Neural cell (in vitro differentiated cells): ENCODE data around the gene CCN5. TPM values are rescaled to one million over a fixed set of nuclear protein-coding genes. Genes with fewer than 3 reads are reported as not detected.

ENCODE experiments used
- H2AFZ ChIP-seq: fragments of 200-600, 300-800 bp; sonication (generic), shearing (Covaris generic); 2 replicates; pipeline ENCODE4 v1.6.0; 2014; ENCODE audit warnings: low read depth, mild to moderate bottlenecking, antibody characterized with exemption, low read length, moderate library complexity
- H3F3A ChIP-seq: fragments of 200-600 bp; shearing (Covaris generic); 2 replicates; pipeline ENCODE4 v1.6.1; 2016; ENCODE audit warnings: mild to moderate bottlenecking, moderate library complexity, mixed read lengths, antibody characterized with exemption, low read length; ENCODE audit not compliant: insufficient read depth, poor library complexity, severe bottlenecking
- H3K27ac ChIP-seq: fragments of 200-600, 300-800 bp; sonication (generic), shearing (Covaris generic); 2 replicates; pipeline ENCODE4 v1.5.1; 2014; ENCODE audit warnings: mild to moderate bottlenecking, low read length, moderate library complexity
- H3K27me3 ChIP-seq: fragments of 300-800, 200-600 bp; sonication (generic), shearing (Covaris generic); 2 replicates; pipeline ENCODE4 v1.6.0; 2014; ENCODE audit warnings: mild to moderate bottlenecking, low read depth, low read length, moderate library complexity; ENCODE audit not compliant: insufficient read depth
- H3K36me3 ChIP-seq: fragments of 300-800, 200-600 bp; sonication (generic), shearing (Covaris generic); 2 replicates; pipeline ENCODE4 v1.5.1; 2014; ENCODE audit warnings: mild to moderate bottlenecking, antibody characterized with exemption, low read length, moderate library complexity; ENCODE audit not compliant: insufficient read depth
- H3K4me2 ChIP-seq: fragments of 300-800, 200-600 bp; sonication (generic), shearing (Covaris generic); 2 replicates; pipeline ENCODE4 v1.6.0; 2014; ENCODE audit warnings: mild to moderate bottlenecking, low read length
- H3K4me3 ChIP-seq: fragments of 300-800, 200-600 bp; sonication (generic), shearing (Covaris generic); 2 replicates; pipeline ENCODE4 v1.5.1; 2014; ENCODE audit warnings: mild to moderate bottlenecking, low read length, moderate library complexity
- H3K79me2 ChIP-seq: fragments of 200-600 bp; shearing (Covaris generic); replicated peaks from 2 replicates; pipeline ENCODE4 v1.6.0; 2014; ENCODE audit warnings: mild to moderate bottlenecking, low read length, moderate library complexity; ENCODE audit not compliant: insufficient read depth
- H3K9ac ChIP-seq: fragments of 300-800, 200-600 bp; sonication (generic), shearing (Covaris generic); 2 replicates; pipeline ENCODE4 v1.6.1; 2016; ENCODE audit warnings: mild to moderate bottlenecking, low read length, mixed read lengths
- H3K9me2 ChIP-seq: fragments of 200-600 bp; shearing (Covaris generic); 2 replicates; pipeline ENCODE4 v1.6.1; 2016; ENCODE audit warnings: mild to moderate bottlenecking, low read length, mixed read lengths; ENCODE audit not compliant: insufficient read depth
- H3K9me3 ChIP-seq: fragments of 200-600, 300-800 bp; sonication (generic), shearing (Covaris generic); 2 replicates; pipeline ENCODE4 v1.6.1; 2016; ENCODE audit warnings: mild to moderate bottlenecking, mixed run types, low read length, moderate library complexity, mixed read lengths
- H4K20me1 ChIP-seq: fragments of 200-600 bp; shearing (Covaris generic); 2 replicates; pipeline ENCODE4 v1.6.1; 2016; ENCODE audit warnings: mild to moderate bottlenecking, mixed run types; ENCODE audit not compliant: insufficient read depth
- EP300 ChIP-seq: fragments of 450-650 bp; conservative IDR thresholded peaks from 2 replicates; pipeline ENCODE4 v1.6.1; 2014; ENCODE audit warnings: antibody characterized with exemption, mild to moderate bottlenecking, moderate library complexity; ENCODE audit not compliant: poor library complexity, severe bottlenecking
- EZH2 ChIP-seq: fragments of 200-600, 300-800 bp; shearing (Covaris generic), sonication (generic); IDR thresholded peaks from 2 replicates; pipeline ENCODE4 v1.6.1; 2014; ENCODE audit warnings: antibody characterized with exemption, low read length, borderline replicate concordance, mild to moderate bottlenecking; ENCODE audit not compliant: insufficient read depth, poor library complexity, severe bottlenecking
- MXI1 ChIP-seq: fragments of 450-650 bp; conservative IDR thresholded peaks from 2 replicates; pipeline ENCODE4 v1.6.1; 2014; ENCODE audit warnings: antibody characterized with exemption, mild to moderate bottlenecking; ENCODE audit not compliant: poor library complexity, severe bottlenecking
- POLR2AphosphoS5 ChIP-seq: IDR thresholded peaks from 2 replicates; pipeline ENCODE4 v1.6.1; 2012
- TAF1 ChIP-seq: IDR thresholded peaks from 2 replicates; pipeline ENCODE4 v1.6.1; 2012; ENCODE audit warnings: low read depth
- polyA plus RNA-seq: library from polyadenylated mRNA; depleted of rRNA; stranded (reverse); fragments of >200 nt; gene quantifications from 2 replicates; pipeline ENCODE4 v1.2.3, GENCODE V29; 2014
- TF ChIP-seq, protein P1 (sequence below): IDR thresholded peaks from 2 replicates; pipeline ENCODE4 v1.6.1; 2012; ENCODE audit warnings: borderline replicate concordance
- TF ChIP-seq, protein P2 (sequence below): fragments of 450-650 bp; IDR thresholded peaks from 2 replicates; pipeline ENCODE4 v1.5.1; 2014; ENCODE audit warnings: antibody characterized with exemption, mild to moderate bottlenecking, moderate library complexity; ENCODE audit not compliant: poor library complexity, severe bottlenecking

The CCN5 gene
- polyA plus RNA-seq, 1 donor from 2014 or later = not detected

DNA sequence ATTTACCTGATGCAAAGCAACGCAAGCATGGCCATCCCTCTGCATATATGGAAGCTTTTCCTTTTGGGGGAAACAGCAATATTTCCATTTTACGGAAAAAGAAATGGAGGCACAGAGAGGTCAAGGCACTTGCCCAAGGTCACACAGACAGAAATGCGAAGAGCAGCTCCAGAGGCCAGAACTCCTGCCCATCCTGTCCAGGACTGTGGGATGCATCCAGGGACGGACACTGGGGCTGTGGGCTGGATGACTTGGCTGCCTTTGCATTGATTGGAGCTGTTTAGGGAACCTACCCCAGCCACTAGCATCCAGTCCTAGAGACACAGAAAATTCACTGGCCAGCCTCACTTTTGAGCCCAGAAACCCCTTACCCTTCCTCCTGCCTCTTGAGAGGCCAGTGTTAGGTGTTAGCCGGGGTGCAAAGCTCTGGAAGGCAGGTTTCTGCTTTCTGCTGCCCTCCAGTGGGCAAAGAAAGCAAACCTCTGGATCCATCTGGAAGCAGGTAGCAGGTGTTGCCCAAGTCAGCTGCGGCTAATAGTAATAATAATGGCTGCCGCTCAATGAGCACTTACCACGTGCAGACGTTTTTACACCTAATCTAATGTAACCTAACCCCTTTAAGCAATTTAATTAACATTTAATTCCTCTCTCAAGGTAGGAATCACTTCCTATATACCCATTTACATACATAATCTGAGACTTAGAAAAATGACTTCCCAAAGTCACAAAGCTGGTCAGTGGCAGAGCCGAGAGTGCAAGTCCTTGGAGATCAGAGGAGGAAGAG lies 31.7 kb upstream of the CCN5 start (continued):
- TF ChIP-seq, protein P1, sequence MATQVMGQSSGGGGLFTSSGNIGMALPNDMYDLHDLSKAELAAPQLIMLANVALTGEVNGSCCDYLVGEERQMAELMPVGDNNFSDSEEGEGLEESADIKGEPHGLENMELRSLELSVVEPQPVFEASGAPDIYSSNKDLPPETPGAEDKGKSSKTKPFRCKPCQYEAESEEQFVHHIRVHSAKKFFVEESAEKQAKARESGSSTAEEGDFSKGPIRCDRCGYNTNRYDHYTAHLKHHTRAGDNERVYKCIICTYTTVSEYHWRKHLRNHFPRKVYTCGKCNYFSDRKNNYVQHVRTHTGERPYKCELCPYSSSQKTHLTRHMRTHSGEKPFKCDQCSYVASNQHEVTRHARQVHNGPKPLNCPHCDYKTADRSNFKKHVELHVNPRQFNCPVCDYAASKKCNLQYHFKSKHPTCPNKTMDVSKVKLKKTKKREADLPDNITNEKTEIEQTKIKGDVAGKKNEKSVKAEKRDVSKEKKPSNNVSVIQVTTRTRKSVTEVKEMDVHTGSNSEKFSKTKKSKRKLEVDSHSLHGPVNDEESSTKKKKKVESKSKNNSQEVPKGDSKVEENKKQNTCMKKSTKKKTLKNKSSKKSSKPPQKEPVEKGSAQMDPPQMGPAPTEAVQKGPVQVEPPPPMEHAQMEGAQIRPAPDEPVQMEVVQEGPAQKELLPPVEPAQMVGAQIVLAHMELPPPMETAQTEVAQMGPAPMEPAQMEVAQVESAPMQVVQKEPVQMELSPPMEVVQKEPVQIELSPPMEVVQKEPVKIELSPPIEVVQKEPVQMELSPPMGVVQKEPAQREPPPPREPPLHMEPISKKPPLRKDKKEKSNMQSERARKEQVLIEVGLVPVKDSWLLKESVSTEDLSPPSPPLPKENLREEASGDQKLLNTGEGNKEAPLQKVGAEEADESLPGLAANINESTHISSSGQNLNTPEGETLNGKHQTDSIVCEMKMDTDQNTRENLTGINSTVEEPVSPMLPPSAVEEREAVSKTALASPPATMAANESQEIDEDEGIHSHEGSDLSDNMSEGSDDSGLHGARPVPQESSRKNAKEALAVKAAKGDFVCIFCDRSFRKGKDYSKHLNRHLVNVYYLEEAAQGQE = no peak

DNA sequence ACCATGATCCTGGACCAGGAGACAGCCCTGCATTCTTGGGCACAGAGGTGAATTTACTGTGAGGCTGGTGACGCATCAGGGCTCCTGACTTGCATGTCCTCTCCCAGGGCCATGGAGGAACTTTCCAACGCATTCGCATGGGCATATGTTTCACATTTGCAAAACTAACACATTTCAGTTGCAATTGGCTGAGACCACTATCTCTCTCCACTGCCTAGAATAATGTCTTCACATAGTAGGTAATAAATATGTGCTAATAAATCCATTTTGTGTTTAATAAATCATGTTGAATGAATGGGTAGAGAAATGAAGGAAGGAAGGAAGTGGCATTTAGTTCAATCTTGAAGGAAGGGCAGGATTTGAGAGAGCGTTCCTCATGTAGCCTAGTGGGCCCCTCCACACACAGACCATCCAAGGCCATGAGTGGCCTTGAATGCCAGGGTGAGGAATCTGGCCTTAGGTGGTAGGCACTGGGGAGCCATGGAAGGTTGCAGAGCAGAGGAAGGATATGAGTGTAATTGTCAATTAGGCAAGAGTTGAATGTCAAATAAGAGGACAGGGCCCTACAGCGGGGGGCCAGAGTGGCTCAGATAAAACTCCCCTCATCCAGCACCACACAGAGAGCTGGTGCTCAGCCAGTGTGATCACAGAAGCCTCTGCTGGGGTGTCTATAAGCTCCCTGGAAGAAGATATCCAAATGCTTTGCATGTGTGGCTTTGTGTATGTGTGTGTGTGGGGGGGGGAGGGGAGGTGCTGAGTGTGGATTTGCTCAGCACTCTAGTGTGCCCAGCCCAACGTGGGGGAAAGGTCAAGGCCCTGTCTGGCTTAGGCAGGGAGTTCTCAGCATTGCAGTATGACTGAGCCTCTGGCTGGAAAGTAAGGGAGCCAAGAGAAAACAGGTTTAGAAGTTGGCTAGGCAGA lies 30.9 kb upstream of the CCN5 start:
- H3K4me3 ChIP-seq = no peak overlapping the region
- no peak overlapping the region for H3K9ac ChIP-seq
- H3K36me3 ChIP-seq = no peaks in the 10 kb centered on the region
- H2AFZ ChIP-seq = no peak overlapping the region
- H3K79me2 ChIP-seq = no peaks in the 10 kb centered on the region
- no peaks in the 10 kb centered on the region for H3K9me3 ChIP-seq
- no peaks in the 10 kb centered on the region for H3K9me2 ChIP-seq
- H3K27ac ChIP-seq = no peak overlapping the region
- no peak for TF ChIP-seq EZH2
- no peaks in the 10 kb centered on the region for H3K27me3 ChIP-seq
- H3F3A ChIP-seq = no peaks in the 10 kb centered on the region
- H3K4me2 ChIP-seq = no peak overlapping the region
- no peaks in the 10 kb centered on the region for H4K20me1 ChIP-seq

DNA sequence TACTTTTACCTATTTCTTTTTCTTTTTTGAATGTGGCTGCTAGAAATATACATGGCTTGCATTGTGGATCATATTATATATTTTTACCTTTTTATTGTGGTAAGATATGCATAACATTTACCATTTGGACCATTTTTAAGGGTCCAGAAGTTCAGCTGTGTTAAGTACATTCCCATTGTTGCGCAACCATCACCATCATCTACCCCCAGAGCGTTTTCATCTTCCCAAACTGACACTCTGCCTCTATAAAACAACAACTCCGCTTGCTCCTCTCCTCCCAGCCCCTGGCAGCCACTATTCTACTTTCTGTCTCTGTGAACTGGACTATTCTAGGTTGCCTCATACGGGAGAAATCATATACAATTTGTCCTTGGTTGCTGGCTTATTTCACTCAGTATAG lies 28.2 kb upstream of the CCN5 start:
- H3K27me3 ChIP-seq = no peaks in the 10 kb centered on the region
- no peaks in the 10 kb centered on the region for H4K20me1 ChIP-seq
- TF ChIP-seq EP300 (no peak), TAF1 (no peak), MXI1 (no peak), EZH2 (no peak), POLR2AphosphoS5 (no peak)
- TF ChIP-seq, protein P1 = no peak
- TF ChIP-seq, protein P2, sequence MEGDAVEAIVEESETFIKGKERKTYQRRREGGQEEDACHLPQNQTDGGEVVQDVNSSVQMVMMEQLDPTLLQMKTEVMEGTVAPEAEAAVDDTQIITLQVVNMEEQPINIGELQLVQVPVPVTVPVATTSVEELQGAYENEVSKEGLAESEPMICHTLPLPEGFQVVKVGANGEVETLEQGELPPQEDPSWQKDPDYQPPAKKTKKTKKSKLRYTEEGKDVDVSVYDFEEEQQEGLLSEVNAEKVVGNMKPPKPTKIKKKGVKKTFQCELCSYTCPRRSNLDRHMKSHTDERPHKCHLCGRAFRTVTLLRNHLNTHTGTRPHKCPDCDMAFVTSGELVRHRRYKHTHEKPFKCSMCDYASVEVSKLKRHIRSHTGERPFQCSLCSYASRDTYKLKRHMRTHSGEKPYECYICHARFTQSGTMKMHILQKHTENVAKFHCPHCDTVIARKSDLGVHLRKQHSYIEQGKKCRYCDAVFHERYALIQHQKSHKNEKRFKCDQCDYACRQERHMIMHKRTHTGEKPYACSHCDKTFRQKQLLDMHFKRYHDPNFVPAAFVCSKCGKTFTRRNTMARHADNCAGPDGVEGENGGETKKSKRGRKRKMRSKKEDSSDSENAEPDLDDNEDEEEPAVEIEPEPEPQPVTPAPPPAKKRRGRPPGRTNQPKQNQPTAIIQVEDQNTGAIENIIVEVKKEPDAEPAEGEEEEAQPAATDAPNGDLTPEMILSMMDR = no peak
- H2AFZ ChIP-seq = no peak overlapping the region
- no peak overlapping the region for H3K4me3 ChIP-seq
- H3K9ac ChIP-seq = no peak overlapping the region
- no peaks in the 10 kb centered on the region for H3K36me3 ChIP-seq
- H3F3A ChIP-seq = no peaks in the 10 kb centered on the region
- no peak overlapping the region for H3K4me2 ChIP-seq
- H3K9me3 ChIP-seq = no peaks in the 10 kb centered on the region
- no peak overlapping the region for H3K27ac ChIP-seq
- no peaks in the 10 kb centered on the region for H3K9me2 ChIP-seq
- H3K79me2 ChIP-seq = no peaks in the 10 kb centered on the region
